ENCODE results near the gene SORD. TPM values are rescaled to one million over a fixed set of nuclear protein-coding genes. Genes with fewer than 3 reads are reported as not detected.

The SORD gene
- total and polyA plus RNA-seq, 10 of the 15 experiments (the other 5 are each of a cell fraction or from before 2014, with no cell fraction given), result 7.5 to 51.6 (median 40.1) TPM

DNA sequence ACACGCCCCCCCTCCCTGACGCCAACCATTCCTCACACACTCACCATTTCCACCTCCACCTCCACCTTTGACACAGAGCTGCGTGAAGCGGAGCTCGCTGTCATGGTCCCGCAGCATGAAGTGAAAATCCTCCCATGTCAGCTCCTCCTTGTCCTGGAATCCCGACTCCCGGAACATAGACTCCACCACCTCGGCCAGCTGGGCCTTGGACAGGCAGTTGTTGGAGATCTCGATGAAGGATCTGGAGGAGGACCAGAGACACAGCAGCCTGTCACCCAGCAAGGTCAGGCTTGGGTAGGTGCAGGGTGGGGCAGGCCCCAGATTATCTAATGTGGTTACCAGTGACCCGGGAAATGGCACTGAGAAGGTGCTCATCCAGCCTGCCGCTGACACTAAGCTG, 78.8 kb downstream of the SORD start:
- Histone ChIP-seq H3K27me3 (replicated peaks in 1 of 2; ENCODE audit: control insufficient read depth in 2 of 2, insufficient read depth in 2 of 2, low read length in 1 of 2) (no peaks in the 10 kb centered on the region; a peak in 2 of 4 replicates), H3K9me3 (replicated peaks; ENCODE audit: control insufficient read depth, insufficient read depth, low read length) (no peaks in the 10 kb centered on the region), H3K36me3 (ENCODE audit: control insufficient read depth in 2 of 2, insufficient read depth in 2 of 2, low read length in 1 of 2) (no peaks in the 10 kb centered on the region), H2AFZ (ENCODE audit: control insufficient read depth, low read depth, low read length) (no peak overlapping the region), H3K4me2 (ENCODE audit: control insufficient read depth, insufficient read depth) (no peak overlapping the region), H3K27ac (ENCODE audit: control insufficient read depth, insufficient read depth) (no peak overlapping the region), H3K79me2 (ENCODE audit: control insufficient read depth, insufficient read depth, low read length) (no peaks in the 10 kb centered on the region), H4K20me1 (ENCODE audit: control insufficient read depth, insufficient read depth) (no peaks in the 10 kb centered on the region; the same call in 1 of the 2 replicates), H3K4me1 (ENCODE audit: control insufficient read depth, insufficient read depth, low read length) (no peaks in the 10 kb centered on the region), H3K4me3 (no peak overlapping the region), H3K9ac (ENCODE audit: control insufficient read depth, insufficient read depth, low read length) (no peak overlapping the region)
- ChIA-PET SMC1A (ENCODE audit: uncharacterized antibody, unreplicated experiment) (no interaction called here), RAD21 (ENCODE audit: unreplicated experiment) (no interaction called here), CTCF (no interaction called here), POLR2A (no interaction called here)
- intact Hi-C loops (cut with micrococcal nuclease; ENCODE audit: unreplicated experiment), result no loop called here
- DNase-seq (ENCODE audit: low read depth, low spot score) (no peak), ATAC-seq (no peak), FAIRE-seq (no peak)
- no TSS peak for BruUV-seq (replicated peaks)
- in situ Hi-C loops (cut with MboI), result no loop called here
- TF ChIP-seq POLR2AphosphoS2 (IDR thresholded peaks at IDR 0.05; ENCODE audit: low read depth, low read length), result no peak
- TF ChIP-seq, protein P1, sequence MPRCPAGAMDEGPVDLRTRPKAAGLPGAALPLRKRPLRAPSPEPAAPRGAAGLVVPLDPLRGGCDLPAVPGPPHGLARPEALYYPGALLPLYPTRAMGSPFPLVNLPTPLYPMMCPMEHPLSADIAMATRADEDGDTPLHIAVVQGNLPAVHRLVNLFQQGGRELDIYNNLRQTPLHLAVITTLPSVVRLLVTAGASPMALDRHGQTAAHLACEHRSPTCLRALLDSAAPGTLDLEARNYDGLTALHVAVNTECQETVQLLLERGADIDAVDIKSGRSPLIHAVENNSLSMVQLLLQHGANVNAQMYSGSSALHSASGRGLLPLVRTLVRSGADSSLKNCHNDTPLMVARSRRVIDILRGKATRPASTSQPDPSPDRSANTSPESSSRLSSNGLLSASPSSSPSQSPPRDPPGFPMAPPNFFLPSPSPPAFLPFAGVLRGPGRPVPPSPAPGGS (IDR thresholded peaks at IDR 0.05; ENCODE audit: borderline replicate concordance, insufficient read depth, low read depth, low read length, poor library complexity, severe bottlenecking), result no peak
- 48% methylated on average over 12 of the region's 12 CpGs for WGBS (ENCODE audit: insufficient coverage, insufficient replicate concordance, low lambda C conversion rate, missing lambda C conversion rate)

DNA sequence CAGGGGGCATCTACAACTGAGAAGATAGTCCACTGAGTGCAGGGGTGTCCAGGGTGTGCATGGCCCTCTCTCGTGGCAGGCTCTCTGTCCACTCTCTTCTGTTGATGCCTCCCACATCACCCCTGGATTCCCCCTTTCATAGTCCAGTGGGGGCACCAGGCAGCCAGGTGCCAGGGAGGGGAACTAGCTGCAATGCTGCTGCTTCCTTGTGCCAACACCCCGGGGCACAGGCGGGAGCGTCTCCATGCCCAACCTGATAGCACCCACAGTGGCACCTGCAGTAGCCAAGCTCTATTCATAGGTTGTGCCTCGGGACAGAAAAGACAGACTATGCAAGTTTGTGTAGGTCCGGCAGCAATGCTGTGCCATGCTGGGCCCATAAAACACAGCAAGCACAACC, 79.2 kb downstream of the SORD start:
- Histone ChIP-seq H3K4me1 (ENCODE audit: control insufficient read depth, insufficient read depth, low read length) (no peaks in the 10 kb centered on the region), H3K4me3 (no peak overlapping the region), H3K9me3 (replicated peaks; ENCODE audit: control insufficient read depth, insufficient read depth, low read length) (no peaks in the 10 kb centered on the region), H2AFZ (ENCODE audit: control insufficient read depth, low read depth, low read length) (no peak overlapping the region), H3K36me3 (ENCODE audit: control insufficient read depth in 2 of 2, insufficient read depth in 2 of 2, low read length in 1 of 2) (no peaks in the 10 kb centered on the region), H4K20me1 (ENCODE audit: control insufficient read depth, insufficient read depth) (no peaks in the 10 kb centered on the region; the same call in 1 of the 2 replicates), H3K4me2 (ENCODE audit: control insufficient read depth, insufficient read depth) (no peak overlapping the region), H3K9ac (ENCODE audit: control insufficient read depth, insufficient read depth, low read length) (no peak overlapping the region), H3K27ac (ENCODE audit: control insufficient read depth, insufficient read depth) (no peak overlapping the region), H3K27me3 (replicated peaks in 1 of 2; ENCODE audit: control insufficient read depth in 2 of 2, insufficient read depth in 2 of 2, low read length in 1 of 2) (no peaks in the 10 kb centered on the region; a peak in 2 of 4 replicates), H3K79me2 (ENCODE audit: control insufficient read depth, insufficient read depth, low read length) (no peaks in the 10 kb centered on the region)
- POLR2A ChIA-PET, result no interaction called here
- CTCF ChIA-PET, result no interaction called here
- intact Hi-C loops (cut with micrococcal nuclease; ENCODE audit: unreplicated experiment) (no loop called here), in situ Hi-C loops (cut with MboI) (no loop called here)
- WGBS (ENCODE audit: insufficient coverage, insufficient replicate concordance, low lambda C conversion rate, missing lambda C conversion rate), result 57% methylated on average over 6 of the region's 6 CpGs
- no peak for ATAC-seq
- no peak for FAIRE-seq
- no TSS peak for BruUV-seq (replicated peaks)
- SMC1A ChIA-PET (ENCODE audit: uncharacterized antibody, unreplicated experiment), result no interaction called here
- RAD21 ChIA-PET (ENCODE audit: unreplicated experiment), result no interaction called here
- no peak for DNase-seq (ENCODE audit: low read depth, low spot score)
- TF ChIP-seq TCF12 (IDR thresholded peaks at IDR 0.05; ENCODE audit: low read depth, low read length) (no peak), FOXM1 (IDR thresholded peaks at IDR 0.05; ENCODE audit: low read depth, low read length) (no peak), SREBF1 (IDR thresholded peaks at IDR 0.05; ENCODE audit: low read length) (no peak), DPF2 (IDR thresholded peaks at IDR 0.05) (no peak), RCOR1 (conservative IDR thresholded peaks at IDR 0.05; ENCODE audit: low read depth, low read length) (no peak), CHD4 (IDR thresholded peaks at IDR 0.05) (no peak)
- TF ChIP-seq, protein P2, sequence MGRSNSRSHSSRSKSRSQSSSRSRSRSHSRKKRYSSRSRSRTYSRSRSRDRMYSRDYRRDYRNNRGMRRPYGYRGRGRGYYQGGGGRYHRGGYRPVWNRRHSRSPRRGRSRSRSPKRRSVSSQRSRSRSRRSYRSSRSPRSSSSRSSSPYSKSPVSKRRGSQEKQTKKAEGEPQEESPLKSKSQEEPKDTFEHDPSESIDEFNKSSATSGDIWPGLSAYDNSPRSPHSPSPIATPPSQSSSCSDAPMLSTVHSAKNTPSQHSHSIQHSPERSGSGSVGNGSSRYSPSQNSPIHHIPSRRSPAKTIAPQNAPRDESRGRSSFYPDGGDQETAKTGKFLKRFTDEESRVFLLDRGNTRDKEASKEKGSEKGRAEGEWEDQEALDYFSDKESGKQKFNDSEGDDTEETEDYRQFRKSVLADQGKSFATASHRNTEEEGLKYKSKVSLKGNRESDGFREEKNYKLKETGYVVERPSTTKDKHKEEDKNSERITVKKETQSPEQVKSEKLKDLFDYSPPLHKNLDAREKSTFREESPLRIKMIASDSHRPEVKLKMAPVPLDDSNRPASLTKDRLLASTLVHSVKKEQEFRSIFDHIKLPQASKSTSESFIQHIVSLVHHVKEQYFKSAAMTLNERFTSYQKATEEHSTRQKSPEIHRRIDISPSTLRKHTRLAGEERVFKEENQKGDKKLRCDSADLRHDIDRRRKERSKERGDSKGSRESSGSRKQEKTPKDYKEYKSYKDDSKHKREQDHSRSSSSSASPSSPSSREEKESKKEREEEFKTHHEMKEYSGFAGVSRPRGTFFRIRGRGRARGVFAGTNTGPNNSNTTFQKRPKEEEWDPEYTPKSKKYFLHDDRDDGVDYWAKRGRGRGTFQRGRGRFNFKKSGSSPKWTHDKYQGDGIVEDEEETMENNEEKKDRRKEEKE (IDR thresholded peaks at IDR 0.05), result no peak
- TF ChIP-seq, protein P3, sequence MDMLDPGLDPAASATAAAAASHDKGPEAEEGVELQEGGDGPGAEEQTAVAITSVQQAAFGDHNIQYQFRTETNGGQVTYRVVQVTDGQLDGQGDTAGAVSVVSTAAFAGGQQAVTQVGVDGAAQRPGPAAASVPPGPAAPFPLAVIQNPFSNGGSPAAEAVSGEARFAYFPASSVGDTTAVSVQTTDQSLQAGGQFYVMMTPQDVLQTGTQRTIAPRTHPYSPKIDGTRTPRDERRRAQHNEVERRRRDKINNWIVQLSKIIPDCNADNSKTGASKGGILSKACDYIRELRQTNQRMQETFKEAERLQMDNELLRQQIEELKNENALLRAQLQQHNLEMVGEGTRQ (IDR thresholded peaks at IDR 0.05; ENCODE audit: borderline replicate concordance, low read depth, low read length), result no peak
- TF ChIP-seq, protein P4, sequence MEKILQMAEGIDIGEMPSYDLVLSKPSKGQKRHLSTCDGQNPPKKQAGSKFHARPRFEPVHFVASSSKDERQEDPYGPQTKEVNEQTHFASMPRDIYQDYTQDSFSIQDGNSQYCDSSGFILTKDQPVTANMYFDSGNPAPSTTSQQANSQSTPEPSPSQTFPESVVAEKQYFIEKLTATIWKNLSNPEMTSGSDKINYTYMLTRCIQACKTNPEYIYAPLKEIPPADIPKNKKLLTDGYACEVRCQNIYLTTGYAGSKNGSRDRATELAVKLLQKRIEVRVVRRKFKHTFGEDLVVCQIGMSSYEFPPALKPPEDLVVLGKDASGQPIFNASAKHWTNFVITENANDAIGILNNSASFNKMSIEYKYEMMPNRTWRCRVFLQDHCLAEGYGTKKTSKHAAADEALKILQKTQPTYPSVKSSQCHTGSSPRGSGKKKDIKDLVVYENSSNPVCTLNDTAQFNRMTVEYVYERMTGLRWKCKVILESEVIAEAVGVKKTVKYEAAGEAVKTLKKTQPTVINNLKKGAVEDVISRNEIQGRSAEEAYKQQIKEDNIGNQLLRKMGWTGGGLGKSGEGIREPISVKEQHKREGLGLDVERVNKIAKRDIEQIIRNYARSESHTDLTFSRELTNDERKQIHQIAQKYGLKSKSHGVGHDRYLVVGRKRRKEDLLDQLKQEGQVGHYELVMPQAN (conservative IDR thresholded peaks at IDR 0.05), result no peak

Measured in GM12878 (cell line).